M059J (cell line): ENCODE measurements around the gene CPA1. TPM values are rescaled to one million over a fixed set of nuclear protein-coding genes. Genes with fewer than 3 reads are reported as not detected.
"Not testable (repeated sequence)": the region's sequence is repeated elsewhere in the genome, so short reads cannot be mapped to it uniquely, and the experiment has no call there.

Experiments used
- DNase-seq: peaks from one replicate; pipeline ENCODE4 v3.0.0-alpha.2; 2012; ENCODE audit warnings: low read depth
- total RNA-seq: library from RNA; depleted of rRNA; stranded (reverse); fragments of >200 nt; shearing (Covaris generic); gene quantifications from 2 replicates; pipeline ENCODE4 v1.2.3, GENCODE V29; 2014

The CPA1 gene
- total RNA-seq, 1 experiment from 2014 or later: not detected

GRCh38 chr7:130372402-130373165 is 7.7 kb upstream of the CPA1 start:
- no peak for DNase-seq

GRCh38 chr7:130374507-130374906 is 5.8 kb upstream of the CPA1 start:
- DNase-seq: no peak

DNA sequence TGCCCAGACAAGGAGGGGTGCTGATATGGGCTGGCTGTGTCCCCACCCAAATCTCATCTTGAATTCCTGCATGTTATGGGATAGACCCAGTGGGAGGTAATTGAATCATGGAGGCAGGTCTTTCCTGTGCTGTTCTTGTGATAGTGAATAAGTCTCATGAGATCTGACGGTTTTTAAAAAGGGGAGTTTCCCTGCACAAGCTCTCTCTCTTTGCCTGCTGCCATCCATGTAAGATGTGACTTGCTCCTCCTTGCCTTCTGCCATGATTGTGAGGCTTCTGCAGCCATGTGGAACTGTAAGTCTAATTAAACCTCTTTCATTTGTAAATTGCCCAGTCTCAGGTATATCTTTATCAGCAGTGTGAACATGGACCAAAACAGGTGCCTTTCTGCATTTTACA is 3.8 kb upstream of the CPA1 start:
- not testable (repeated sequence) for DNase-seq

- DNase-seq: no peak
These were observed 3.1 kb upstream of the CPA1 start for GRCh38 chr7:130377178-130377577.

- no peak for DNase-seq
These were observed 1.3 kb upstream of the CPA1 start for GRCh38 chr7:130379019-130379418.

GRCh38 chr7:130379532-130379920 is 768 bp upstream of the CPA1 start:
- DNase-seq: no peak

GRCh38 chr7:130380861-130381455 is 664 bp downstream of the CPA1 start:
- DNase-seq: no peak

- no peak for DNase-seq
These were observed 1.4 kb downstream of the CPA1 start for GRCh38 chr7:130381468-130382312.

GRCh38 chr7:130383187-130383980 is 3.1 kb downstream of the CPA1 start:
- DNase-seq: no peak

- no peak for DNase-seq
These were observed 4.1 kb downstream of the CPA1 start for GRCh38 chr7:130384371-130384801.

DNA sequence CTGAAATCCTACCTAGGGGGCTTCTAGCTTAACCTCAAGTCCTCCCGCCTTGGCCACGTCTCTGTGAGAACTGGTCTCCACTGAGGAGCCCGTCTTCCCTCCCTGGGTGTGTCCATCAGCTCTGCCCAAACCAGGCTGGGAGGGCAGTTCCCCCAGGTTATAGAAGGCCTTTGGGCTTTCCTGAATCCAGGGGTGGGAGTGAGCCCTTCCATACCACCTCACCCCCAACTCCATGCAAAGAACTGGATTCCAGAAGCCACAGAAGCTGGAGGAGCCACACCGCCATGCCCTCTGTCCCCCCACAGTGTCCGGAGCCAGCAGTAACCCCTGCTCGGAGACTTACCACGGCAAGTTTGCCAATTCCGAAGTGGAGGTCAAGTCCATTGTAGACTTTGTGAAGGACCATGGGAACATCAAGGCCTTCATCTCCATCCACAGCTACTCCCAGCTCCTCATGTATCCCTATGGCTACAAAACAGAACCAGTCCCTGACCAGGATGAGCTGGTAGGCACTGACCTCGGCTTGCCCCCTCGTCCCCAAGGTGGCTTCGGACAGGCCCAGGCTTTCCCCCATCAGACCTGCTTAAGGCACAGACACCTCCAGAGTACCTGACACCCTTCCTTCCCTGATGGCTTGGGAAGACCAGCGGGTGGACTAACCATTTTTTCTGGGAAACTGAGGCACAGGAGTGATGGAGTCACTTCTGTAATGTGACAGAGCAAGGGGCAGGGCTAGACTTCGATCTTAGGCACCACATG is 4.7 kb downstream of the CPA1 start:
- DNase-seq: no peak

GRCh38 chr7:130385600-130386066 is 5.3 kb downstream of the CPA1 start:
- no peak for DNase-seq

DNA sequence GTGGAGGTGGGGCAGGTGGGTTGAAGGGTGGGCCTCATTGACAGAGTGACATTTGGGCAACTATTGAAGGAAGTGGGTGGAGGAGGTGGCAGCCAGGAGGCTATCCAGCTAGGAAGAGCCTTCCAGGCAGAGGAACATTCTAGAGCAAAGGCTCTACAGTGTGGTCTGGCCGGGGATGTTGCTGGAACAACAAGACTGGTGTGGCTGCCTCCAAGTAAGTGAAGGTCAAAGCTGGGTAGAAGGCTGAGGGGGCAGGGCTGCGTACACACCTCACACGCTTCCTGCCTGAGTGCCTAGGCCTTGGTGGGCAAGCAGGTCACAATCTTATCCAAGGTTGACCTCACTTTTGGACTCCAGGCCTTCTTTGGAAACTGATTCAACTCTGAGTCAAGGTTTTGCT is 6.6 kb downstream of the CPA1 start:
- no peak for DNase-seq

- DNase-seq: no peak
These were observed 7.0 kb downstream of the CPA1 start for GRCh38 chr7:130387306-130387627.

DNA sequence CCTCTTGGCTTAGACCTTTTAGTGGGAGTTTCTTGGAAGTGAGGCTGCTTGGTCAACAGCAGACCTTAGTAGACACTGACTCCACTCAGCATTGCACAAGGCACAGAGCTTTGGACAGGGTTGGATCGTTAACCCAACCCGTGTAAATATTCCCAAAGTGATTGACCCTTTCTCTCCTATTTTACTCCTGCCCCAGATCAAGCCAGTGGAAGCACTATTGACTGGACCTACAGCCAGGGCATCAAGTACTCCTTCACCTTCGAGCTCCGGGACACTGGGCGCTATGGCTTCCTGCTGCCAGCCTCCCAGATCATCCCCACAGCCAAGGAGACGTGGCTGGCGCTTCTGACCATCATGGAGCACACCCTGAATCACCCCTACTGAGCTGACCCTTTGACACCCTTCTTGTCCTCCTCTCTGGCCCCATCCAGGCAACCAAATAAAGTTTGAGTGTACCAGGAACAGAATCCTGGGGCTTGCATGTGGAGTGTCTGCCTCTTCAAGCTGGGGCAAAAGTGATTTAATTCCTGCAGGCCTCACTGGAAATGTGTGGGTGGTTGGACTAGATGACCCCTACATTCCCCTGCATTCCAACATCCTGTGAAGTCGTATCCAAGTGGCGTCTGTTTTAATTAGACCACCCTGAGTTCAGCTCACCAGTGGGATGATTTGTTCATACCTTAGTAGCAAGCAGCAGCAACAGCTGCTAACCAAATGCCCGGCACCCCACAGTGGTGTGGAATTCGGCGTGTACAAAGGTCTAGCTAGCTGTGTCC is 7.5 kb downstream of the CPA1 start:
- no peak for DNase-seq

- no peak for DNase-seq
These were observed 8.4 kb downstream of the CPA1 start for GRCh38 chr7:130388671-130389070.

DNA sequence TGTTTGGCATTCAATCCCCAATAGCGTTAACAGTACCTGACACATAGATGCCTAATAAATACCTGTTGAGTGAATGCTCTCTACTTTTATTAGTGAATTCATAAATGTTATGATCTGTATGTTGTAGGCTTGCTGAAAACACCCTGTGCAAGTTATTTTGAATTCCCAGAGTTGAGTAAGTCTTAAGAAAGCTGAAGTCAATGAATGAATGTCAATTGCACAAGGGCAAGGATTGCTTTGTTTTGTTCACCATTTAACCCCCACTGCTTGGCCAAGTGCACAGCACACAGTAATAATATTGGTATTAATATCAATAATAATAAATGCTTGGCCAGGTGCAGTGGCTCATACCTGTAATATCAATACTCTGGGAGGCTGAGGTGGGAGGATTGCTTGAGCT is 10.2 kb downstream of the CPA1 start:
- no peak for DNase-seq

GRCh38 chr7:130393101-130393561 is 12.8 kb downstream of the CPA1 start:
- DNase-seq: no peak

DNA sequence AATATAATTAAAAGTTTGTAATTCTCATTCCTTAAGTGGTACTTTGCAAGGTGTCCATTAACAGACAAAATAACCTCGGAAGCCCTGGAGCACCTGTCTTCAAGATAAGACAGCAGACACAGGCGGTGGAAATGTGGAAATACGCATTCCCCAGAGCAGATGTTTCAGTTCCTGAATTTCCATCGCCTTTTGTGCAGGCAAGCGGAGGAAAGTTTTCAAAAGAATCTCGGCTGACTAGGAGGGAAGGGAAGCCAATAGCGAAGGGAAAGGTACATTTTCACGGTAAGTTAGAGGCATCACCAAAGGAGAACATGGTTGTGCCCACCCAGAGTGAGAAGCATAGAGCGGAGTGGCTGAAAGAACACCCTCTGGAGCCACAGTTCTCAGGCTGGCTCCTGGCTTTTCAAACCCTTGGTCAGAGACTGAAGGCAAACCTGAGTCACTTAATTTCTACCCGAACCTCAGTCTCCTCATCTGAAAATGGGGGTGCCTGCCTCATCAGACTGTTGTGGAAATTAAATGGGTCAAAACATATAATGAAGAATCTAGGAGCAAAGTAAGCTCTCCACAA is 13.6 kb downstream of the CPA1 start:
- no peak for DNase-seq
